GM11168 (cell line): ENCODE measurements around the gene AIF1L.

Source experiments
- in situ Hi-C: fragments of 300-500 bp; cut with MboI; formaldehyde crosslinking; loops from one replicate; pipeline ENCODE4 v1.12.0; 2022; ENCODE audit warnings: low sequenced_read_pairs; ENCODE audit not compliant: unreplicated experiment

The AIF1L gene

GRCh38 chr9:131116281-131117120 lies 20.2 kb downstream of the AIF1L start:
- in situ Hi-C loops, result no loop called here

- in situ Hi-C loops, result no loop called here
These were observed 20.9 kb downstream of the AIF1L start for GRCh38 chr9:131117121-131117761.

GRCh38 chr9:131117762-131118145 lies 21.4 kb downstream of the AIF1L start:
- in situ Hi-C loops, result no loop called here

DNA sequence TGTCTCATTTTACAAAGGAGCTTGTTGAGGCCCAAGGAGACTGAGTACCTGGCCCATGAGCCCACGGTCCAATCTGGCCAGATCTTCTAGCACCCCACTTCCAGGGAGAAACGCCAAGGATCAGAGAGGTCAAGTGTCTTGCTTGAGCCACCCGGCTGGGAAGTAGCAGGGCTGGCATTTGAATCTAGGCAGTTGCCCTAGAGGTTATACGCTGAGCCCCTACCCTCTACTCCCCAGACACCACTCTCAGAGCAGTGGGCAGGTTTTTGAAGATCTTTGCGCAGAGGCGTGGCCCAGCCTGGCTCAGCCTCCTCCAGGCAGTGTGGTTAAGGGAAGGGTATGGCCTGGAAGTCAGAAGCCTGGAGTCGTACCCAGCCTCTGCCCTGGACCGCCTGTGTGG lies 23.3 kb downstream of the AIF1L start:
- in situ Hi-C loops, result no loop called here

- in situ Hi-C loops, result no loop called here
These were observed 24.4 kb downstream of the AIF1L start for GRCh38 chr9:131120620-131121228.

- in situ Hi-C loops, result no loop called here
These were observed 25.0 kb downstream of the AIF1L start for GRCh38 chr9:131121346-131121745.

DNA sequence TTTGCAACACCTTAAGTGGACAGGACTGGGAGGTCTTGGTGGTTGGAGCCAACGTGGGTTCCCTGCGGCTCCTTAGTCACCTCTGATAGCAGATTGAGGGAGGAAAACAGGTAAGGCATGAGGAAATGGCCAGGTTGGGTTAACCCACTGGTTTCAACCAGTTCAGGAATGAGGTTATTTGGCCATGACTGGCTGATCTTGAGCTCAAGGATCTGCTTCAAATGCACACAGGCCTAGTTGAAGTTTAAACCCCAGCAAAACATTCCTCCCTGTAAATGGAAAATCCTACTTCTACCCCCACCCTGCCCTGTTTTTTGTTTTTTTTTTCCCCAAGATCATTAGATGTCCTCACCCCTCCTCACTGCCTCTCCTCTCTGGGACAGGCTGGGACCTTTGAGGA lies 25.8 kb downstream of the AIF1L start:
- in situ Hi-C loops, result no loop called here

DNA sequence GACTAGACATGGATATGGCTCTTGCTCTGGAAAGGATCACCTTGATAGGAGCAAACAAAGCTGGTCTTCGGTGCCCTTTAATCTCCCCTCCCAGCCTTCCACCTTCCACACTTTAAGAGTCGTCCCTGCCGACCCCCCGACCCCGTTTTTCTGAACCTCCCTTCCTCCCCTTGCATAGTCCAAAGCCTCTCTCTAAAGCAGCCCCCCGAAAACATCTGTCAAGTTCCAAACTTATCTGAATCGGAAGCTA lies 28.6 kb downstream of the AIF1L start:
- in situ Hi-C loops, result no loop called here

GRCh38 chr9:131125288-131126058 lies 29.1 kb downstream of the AIF1L start, which contains the start of gene NUP214:
NUP214 (plus strand) TSS chr9:131125586; CDS start chr9:131125705, 119 bp downstream.
- in situ Hi-C loops, result no loop called here

GRCh38 chr9:131126059-131126426 lies 29.7 kb downstream of the AIF1L start:
- in situ Hi-C loops, result no loop called here

DNA sequence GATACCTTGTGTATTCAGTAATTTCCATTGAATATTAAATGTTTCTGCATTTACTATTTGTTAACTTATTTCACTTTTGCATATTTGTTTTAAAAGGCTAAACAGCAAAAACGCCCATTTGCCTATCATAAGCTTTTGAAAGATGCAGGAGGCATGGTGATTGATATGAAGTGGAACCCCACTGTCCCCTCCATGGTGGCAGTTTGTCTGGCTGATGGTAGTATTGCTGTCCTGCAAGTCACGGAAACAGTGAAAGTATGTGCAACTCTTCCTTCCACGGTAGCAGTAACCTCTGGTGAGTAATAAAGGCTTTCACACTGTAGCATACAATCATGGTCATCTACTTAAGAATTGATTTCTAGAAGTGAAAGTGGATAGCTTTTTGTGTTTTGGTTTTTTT lies 32.9 kb downstream of the AIF1L start:
- in situ Hi-C loops, result no loop called here

- in situ Hi-C loops, result no loop called here
These were observed 42.3 kb downstream of the AIF1L start for GRCh38 chr9:131138676-131139075.

GRCh38 chr9:131140112-131140511 lies 43.8 kb downstream of the AIF1L start:
- in situ Hi-C loops, result no loop called here

GRCh38 chr9:131140550-131140949 lies 44.2 kb downstream of the AIF1L start:
- in situ Hi-C loops, result no loop called here

DNA sequence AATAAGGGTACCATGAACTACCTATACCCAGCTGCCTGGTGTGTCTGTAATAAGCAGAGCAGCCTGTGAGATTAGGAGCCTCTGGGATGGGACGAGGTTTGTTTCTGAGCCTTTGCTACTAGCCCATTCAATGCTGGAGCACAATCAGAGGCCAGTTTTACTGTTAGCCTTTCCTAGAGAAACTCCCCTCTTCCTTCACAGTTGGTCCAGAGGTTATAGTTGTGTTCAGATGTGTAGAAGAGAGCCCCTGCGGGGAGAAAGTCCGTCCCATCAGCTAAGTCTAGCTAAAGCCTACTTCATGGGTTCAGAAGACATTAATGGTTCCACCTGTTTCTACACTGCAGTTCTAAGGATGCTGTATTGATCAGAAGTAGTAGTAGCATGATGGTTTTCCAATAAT lies 45.8 kb downstream of the AIF1L start:
- in situ Hi-C loops, result no loop called here

- in situ Hi-C loops, result no loop called here
These were observed 47.9 kb downstream of the AIF1L start for GRCh38 chr9:131144201-131144600.

- in situ Hi-C loops, result no loop called here
These were observed 48.9 kb downstream of the AIF1L start for GRCh38 chr9:131145245-131145644.

DNA sequence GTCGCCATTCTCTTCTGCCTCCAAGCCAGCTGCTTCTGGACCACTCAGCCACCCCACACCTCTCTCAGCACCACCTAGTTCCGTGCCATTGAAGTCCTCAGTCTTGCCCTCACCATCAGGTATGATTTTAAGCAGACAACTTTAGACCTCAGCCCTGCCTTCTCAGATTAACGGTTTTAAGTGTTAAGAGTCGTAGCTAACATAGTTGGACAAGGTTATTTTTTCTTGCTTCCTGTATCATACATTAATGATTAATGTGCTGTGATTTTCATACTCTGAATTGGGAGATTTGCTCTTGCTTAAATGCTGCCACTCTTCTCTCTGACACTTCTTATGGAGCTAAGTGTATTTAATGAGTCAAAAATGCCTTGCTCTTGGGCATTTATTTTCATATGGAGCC lies 49.9 kb downstream of the AIF1L start:
- in situ Hi-C loops, result no loop called here

GRCh38 chr9:131148276-131148675 lies 51.9 kb downstream of the AIF1L start:
- in situ Hi-C loops, result no loop called here

DNA sequence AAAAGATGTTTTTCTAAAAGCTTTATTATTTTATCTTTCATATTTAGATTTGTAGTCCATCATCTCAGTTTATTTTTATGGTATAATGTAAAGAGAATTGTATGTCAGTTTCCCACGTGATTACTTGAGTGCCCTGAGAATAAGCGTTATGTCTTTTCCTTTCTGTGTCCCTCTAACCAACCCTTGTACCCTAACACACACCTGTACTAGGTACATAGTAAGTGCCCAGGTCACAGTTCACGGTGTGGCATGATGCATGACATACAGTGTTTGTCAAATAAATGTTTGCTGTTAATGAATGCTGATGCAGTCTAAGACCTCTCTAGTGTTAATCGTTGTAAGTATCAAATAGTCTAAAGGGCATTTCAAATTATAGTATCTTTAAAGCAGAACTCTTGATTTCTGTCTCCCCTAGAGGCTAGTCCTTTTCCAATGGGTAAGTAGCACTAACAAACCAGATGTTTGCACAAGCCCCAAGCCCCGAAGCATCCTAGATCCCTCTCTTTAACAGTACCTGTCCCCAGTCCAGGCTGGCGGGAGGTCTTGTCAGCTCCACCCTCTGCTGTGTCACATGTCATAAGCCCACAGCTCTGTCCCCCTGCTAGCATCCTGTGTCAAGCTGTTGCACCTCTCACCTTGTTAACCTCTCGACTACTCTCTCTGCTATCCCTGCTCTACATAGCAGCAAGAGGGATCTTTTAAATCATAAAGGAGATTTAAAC lies 52.8 kb downstream of the AIF1L start:
- in situ Hi-C loops, result no loop called here
